Endothelial cell of umbilical vein (primary cell): ENCODE data around the gene TAP2.

Source experiments
- EZH2 ChIP-seq: IDR thresholded peaks from 2 replicates; pipeline ENCODE4 v1.6.1; 2012; ENCODE audit warnings: borderline replicate concordance, low read depth, mild to moderate bottlenecking, moderate library complexity, low read length, inconsistent platforms; ENCODE audit not compliant: severe bottlenecking
- FOS ChIP-seq: IDR thresholded peaks from 2 replicates; pipeline ENCODE4 v1.6.1; 2011; ENCODE audit warnings: mild to moderate bottlenecking, low read length, moderate library complexity, borderline replicate concordance; ENCODE audit not compliant: insufficient read depth
- GATA2 ChIP-seq: IDR thresholded peaks from 2 replicates; pipeline ENCODE4 v1.7.0; 2011; ENCODE audit warnings: low read depth, mild to moderate bottlenecking, moderate library complexity, mixed read lengths, low read length; ENCODE audit not compliant: insufficient read length, insufficient read depth
- JUN ChIP-seq: IDR thresholded peaks from 2 replicates; pipeline ENCODE4 v1.6.1; 2011; ENCODE audit warnings: borderline replicate concordance, low read depth; ENCODE audit not compliant: insufficient read length, insufficient read depth
- MYC ChIP-seq: IDR thresholded peaks from one replicate; pipeline ENCODE4 v1.6.1; 2011; ENCODE audit warnings: mild to moderate bottlenecking, low read depth, low read length
- POLR2A ChIP-seq: IDR thresholded peaks from 2 replicates; pipeline ENCODE4 v1.6.1; 2012; ENCODE audit warnings: low read depth, mild to moderate bottlenecking, control low read depth, low read length
- POLR2AphosphoS5 ChIP-seq: IDR thresholded peaks from 2 replicates; pipeline ENCODE4 v1.6.1; 2012; ENCODE audit warnings: low read depth, mild to moderate bottlenecking, control low read depth, low read length, moderate library complexity; ENCODE audit not compliant: insufficient read depth
- TF ChIP-seq, protein P1 (sequence below), 2 donors: IDR thresholded peaks; 1 replicate in 1 of 2; 2 replicates in 1 of 2; pipeline ENCODE4 v1.5.1; 2011; ENCODE audit warnings: low read length in 2 of 2, mild to moderate bottlenecking in 2 of 2, moderate library complexity in 2 of 2, control low read depth in 1 of 2, inconsistent platforms in 1 of 2, low read depth in 1 of 2; ENCODE audit not compliant: insufficient read depth in 1 of 2; ENCODE audit errors: extremely low read depth in 1 of 2
- TF ChIP-seq, protein P2 (sequence below): IDR thresholded peaks from 2 replicates; pipeline ENCODE4 v1.6.1; 2011; ENCODE audit not compliant: insufficient read depth, insufficient read length

DNA sequence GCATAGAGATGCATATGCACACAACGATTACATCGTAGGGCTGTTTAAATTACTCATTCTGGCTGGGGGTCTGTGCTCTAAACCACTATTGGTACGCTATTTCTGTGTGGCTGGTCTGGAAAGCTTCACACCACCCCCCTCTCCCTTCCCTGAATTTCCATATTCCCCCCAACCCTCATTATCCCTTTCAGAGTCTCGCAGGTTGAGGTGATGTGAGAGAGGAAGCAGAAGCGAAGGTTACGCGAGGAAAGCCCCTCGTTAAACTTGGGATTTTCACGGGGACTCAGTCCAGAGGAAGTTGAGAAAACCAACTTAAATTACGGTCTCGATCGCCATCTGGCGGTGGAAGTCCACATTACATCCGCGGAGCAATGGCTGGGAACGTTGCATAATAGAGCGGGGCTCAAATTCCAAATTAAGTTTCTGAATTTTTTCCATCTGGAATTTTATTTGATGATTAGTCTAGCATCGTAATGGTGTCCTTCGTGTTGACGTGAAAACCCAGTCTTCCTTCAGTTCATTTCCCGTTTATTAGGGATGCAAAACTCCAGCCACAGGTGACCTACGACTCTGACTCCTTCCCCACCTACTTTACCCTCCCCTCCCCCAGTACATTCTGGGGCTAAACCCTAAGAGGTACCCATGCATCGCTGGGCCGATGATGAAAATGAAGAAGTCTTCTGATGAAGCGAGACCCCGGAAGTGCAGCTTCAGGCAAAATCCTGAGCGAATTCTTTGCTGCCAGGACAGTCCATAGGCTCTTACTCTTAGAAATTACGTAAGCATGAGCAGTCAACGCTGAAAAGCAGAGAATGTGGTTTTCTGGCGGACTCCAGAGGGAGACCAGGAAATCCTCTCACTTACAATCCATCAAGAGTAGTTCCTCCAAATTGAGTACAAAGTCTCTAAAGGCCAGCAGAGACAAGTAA is 41.4 kb downstream of the TAP2 start:
- TF ChIP-seq POLR2A = no peak
- TF ChIP-seq, protein P1, sequence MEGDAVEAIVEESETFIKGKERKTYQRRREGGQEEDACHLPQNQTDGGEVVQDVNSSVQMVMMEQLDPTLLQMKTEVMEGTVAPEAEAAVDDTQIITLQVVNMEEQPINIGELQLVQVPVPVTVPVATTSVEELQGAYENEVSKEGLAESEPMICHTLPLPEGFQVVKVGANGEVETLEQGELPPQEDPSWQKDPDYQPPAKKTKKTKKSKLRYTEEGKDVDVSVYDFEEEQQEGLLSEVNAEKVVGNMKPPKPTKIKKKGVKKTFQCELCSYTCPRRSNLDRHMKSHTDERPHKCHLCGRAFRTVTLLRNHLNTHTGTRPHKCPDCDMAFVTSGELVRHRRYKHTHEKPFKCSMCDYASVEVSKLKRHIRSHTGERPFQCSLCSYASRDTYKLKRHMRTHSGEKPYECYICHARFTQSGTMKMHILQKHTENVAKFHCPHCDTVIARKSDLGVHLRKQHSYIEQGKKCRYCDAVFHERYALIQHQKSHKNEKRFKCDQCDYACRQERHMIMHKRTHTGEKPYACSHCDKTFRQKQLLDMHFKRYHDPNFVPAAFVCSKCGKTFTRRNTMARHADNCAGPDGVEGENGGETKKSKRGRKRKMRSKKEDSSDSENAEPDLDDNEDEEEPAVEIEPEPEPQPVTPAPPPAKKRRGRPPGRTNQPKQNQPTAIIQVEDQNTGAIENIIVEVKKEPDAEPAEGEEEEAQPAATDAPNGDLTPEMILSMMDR (IDR thresholded peaks at IDR 0.05; ENCODE audit: extremely low read depth in 1 of 2, insufficient read depth in 1 of 2, low read depth in 1 of 2, low read length in 2 of 2) = peak; percentile 77 to 82
- no peak for TF ChIP-seq EZH2
- TF ChIP-seq, protein P2, sequence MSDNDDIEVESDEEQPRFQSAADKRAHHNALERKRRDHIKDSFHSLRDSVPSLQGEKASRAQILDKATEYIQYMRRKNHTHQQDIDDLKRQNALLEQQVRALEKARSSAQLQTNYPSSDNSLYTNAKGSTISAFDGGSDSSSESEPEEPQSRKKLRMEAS = no peak
- no peak for TF ChIP-seq GATA2
- no peak for TF ChIP-seq POLR2AphosphoS5
- TF ChIP-seq FOS = no peak
- TF ChIP-seq JUN = no peak
- TF ChIP-seq MYC = no peak
